ENCODE data around the gene AKT1.

DNA sequence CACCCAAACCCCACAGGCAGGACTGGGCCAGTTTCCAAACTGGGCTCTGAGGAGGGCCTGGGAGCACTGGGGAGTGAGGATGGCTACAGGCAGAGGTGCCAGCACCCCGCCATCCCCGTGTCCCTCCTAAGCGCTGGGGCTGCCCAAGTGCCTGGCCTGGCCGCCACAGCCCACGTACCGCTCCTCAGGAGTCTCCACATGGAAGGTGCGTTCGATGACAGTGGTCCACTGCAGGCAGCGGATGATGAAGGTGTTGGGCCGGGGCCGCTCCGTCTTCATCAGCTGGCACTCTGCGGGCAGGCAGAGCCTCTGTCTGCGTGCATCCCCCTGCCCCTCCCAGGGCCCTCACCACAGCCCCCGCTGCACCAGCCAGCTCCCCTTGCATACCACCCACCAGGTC is 19.1 kb downstream of the AKT1 start:
- TF ChIP-seq, protein P1, sequence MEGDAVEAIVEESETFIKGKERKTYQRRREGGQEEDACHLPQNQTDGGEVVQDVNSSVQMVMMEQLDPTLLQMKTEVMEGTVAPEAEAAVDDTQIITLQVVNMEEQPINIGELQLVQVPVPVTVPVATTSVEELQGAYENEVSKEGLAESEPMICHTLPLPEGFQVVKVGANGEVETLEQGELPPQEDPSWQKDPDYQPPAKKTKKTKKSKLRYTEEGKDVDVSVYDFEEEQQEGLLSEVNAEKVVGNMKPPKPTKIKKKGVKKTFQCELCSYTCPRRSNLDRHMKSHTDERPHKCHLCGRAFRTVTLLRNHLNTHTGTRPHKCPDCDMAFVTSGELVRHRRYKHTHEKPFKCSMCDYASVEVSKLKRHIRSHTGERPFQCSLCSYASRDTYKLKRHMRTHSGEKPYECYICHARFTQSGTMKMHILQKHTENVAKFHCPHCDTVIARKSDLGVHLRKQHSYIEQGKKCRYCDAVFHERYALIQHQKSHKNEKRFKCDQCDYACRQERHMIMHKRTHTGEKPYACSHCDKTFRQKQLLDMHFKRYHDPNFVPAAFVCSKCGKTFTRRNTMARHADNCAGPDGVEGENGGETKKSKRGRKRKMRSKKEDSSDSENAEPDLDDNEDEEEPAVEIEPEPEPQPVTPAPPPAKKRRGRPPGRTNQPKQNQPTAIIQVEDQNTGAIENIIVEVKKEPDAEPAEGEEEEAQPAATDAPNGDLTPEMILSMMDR (IDR thresholded peaks at IDR 0.05): no peak
- TF ChIP-seq POLR2A (IDR thresholded peaks at IDR 0.05): no peak
